Breast epithelium (tissue), 4 donors: ENCODE measurements around the gene OR5A1. TPM values are rescaled to one million over a fixed set of nuclear protein-coding genes. Genes with fewer than 3 reads are reported as not detected.

Source experiments
- DNase-seq, 2 donors: peaks; one replicate each; pipeline ENCODE4 v3.0.0-alpha.2; 2019; ENCODE audit warnings: low spot score in 2 of 2
- H3K27ac ChIP-seq, 2 donors: fragments of 200-600 bp; sonication (generic) in 1 of 2; one replicate each; pipeline ENCODE4 v1.5.1; 2016 to 2019; ENCODE audit warnings: mild to moderate bottlenecking in 1 of 2
- H3K27me3 ChIP-seq, 2 donors: fragments of 200-600 bp; sonication (generic) in 1 of 2; one replicate each; pipeline versions ENCODE4 v1.5.1 to v1.6.0; 2017 to 2019; ENCODE audit warnings: control low read depth in 1 of 2, mild to moderate bottlenecking in 1 of 2
- H3K36me3 ChIP-seq: fragments of 200-600 bp; one replicate; pipeline ENCODE4 v1.5.1; 2019
- H3K4me1 ChIP-seq, 2 donors: fragments of 200-600 bp; sonication (generic); one replicate each; pipeline ENCODE4 v1.5.1; 2016 to 2019; ENCODE audit warnings: control low read depth in 1 of 2
- H3K4me3 ChIP-seq, 3 donors: fragments of 200-600 bp; sonication (generic); 1 replicate in 2 of 3; 2 replicates in 1 of 3; pipeline ENCODE4 v1.5.1; 2016 to 2019; ENCODE audit warnings: mild to moderate bottlenecking in 3 of 3, moderate library complexity in 2 of 3
- H3K9me3 ChIP-seq, 2 donors: fragments of 200-600 bp; sonication (generic) in 1 of 2; one replicate each; pipeline ENCODE4 v1.5.1; 2016 to 2019; ENCODE audit warnings: control low read depth in 1 of 2
- POLR2A ChIP-seq: fragments of 450-650 bp; IDR thresholded peaks from one replicate; pipeline ENCODE4 v1.6.1; 2016; ENCODE audit warnings: antibody characterized with exemption, mild to moderate bottlenecking, moderate library complexity
- POLR2AphosphoS5 ChIP-seq, 3 donors: sonication (generic); formaldehyde crosslinking; IDR thresholded peaks; one replicate each; pipeline ENCODE4 v1.6.1; 2017; ENCODE audit warnings: antibody characterized with exemption in 3 of 3
- intact Hi-C: fragments of 100-400 bp; cut with DNase I; formaldehyde crosslinking; loops from one replicate; pipeline ENCODE4 v1.15.1; 2023; ENCODE audit warnings: low total_unique reads
- total RNA-seq, 3 donors: library from RNA; depleted of rRNA; stranded (reverse); fragments of >200 nt; gene quantifications; one replicate each; pipeline ENCODE4 v1.1.0, GENCODE V29; 2016
- TF ChIP-seq, protein P1 (sequence below), 3 donors: fragments of 450-650 bp; IDR thresholded peaks; one replicate each; pipeline ENCODE4 v1.5.1; 2016 to 2017; ENCODE audit warnings: antibody characterized with exemption in 3 of 3, mild to moderate bottlenecking in 3 of 3, moderate library complexity in 3 of 3

The OR5A1 gene
- total RNA-seq, 3 donors from 2014 or later: not detected

DNA sequence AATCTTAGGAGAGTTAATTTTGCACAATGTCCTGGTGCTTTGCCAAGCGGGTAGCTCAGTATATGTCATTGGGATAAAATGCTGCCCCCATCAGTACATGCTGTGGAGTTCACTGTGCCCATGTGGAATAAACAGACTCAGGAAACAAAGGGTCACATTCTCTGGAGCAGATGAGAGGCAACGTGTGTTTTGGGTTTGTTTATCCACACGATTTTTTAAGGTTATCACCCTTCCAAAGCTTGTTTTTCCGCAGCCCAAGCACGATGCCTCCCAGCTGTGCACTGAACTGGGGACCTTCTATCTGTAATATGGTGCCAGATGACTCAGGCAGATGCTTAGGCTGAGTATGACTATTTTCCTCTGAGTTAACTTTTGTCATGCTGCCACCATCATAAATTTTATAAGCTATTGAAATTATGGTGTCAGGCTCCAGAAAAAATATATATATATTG lies 26.9 kb downstream of the OR5A1 start:
- H3K4me1 ChIP-seq: no peaks in the 10 kb centered on the region
- DNase-seq: no peak
- no peak overlapping the region for H3K27ac ChIP-seq
- H3K9me3 ChIP-seq: no peaks in the 10 kb centered on the region
- H3K4me3 ChIP-seq: no peak overlapping the region
- intact Hi-C loops: no loop called here
- no peaks in the 10 kb centered on the region for H3K27me3 ChIP-seq
- TF ChIP-seq POLR2AphosphoS5 (IDR thresholded peaks at IDR 0.05): no peak
- TF ChIP-seq POLR2A: no peak
- TF ChIP-seq, protein P1, sequence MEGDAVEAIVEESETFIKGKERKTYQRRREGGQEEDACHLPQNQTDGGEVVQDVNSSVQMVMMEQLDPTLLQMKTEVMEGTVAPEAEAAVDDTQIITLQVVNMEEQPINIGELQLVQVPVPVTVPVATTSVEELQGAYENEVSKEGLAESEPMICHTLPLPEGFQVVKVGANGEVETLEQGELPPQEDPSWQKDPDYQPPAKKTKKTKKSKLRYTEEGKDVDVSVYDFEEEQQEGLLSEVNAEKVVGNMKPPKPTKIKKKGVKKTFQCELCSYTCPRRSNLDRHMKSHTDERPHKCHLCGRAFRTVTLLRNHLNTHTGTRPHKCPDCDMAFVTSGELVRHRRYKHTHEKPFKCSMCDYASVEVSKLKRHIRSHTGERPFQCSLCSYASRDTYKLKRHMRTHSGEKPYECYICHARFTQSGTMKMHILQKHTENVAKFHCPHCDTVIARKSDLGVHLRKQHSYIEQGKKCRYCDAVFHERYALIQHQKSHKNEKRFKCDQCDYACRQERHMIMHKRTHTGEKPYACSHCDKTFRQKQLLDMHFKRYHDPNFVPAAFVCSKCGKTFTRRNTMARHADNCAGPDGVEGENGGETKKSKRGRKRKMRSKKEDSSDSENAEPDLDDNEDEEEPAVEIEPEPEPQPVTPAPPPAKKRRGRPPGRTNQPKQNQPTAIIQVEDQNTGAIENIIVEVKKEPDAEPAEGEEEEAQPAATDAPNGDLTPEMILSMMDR (IDR thresholded peaks at IDR 0.05): no peak
- no peaks in the 10 kb centered on the region for H3K36me3 ChIP-seq

DNA sequence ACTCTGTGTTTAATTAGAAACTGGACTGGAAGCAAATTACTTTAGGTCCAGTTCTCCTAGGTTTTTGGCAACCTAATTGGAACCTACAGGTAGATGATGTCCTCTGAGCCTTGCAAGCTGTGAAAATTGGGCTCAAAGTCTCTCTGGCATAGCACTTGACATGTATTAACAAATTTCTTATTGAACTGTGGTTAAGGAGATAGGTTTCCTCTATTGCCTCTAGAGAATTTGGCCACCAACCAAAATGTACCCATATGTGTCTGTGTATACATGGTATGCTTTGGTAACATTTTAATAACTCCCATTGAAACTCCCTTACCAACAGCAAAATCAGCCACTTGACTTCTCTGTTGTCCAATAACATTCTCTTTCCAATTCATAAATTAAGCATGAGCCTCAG lies 36.7 kb downstream of the OR5A1 start, which contains the start of gene OR4D10:
Gene OR4D10 (plus strand): TSS at position 301 of the 400 bp plus-strand sequence. CDS start 4,115 bp downstream, outside the sequence.
- Histone ChIP-seq H3K27ac (no peak within 1 kb of the TSS), H3K4me1 (no peaks in the 10 kb centered on the region), H3K9me3 (no peaks in the 10 kb centered on the region), H3K4me3 (no peak within 1 kb of the TSS), H3K36me3 (no peaks in the 10 kb centered on the region), H3K27me3 (no peaks in the 10 kb centered on the region)
- TF ChIP-seq POLR2A (no peak), POLR2AphosphoS5 (IDR thresholded peaks at IDR 0.05) (no peak)
- TF ChIP-seq, protein P1 (IDR thresholded peaks at IDR 0.05): no peak
- intact Hi-C loops: no loop called here
- no peak for DNase-seq

DNA sequence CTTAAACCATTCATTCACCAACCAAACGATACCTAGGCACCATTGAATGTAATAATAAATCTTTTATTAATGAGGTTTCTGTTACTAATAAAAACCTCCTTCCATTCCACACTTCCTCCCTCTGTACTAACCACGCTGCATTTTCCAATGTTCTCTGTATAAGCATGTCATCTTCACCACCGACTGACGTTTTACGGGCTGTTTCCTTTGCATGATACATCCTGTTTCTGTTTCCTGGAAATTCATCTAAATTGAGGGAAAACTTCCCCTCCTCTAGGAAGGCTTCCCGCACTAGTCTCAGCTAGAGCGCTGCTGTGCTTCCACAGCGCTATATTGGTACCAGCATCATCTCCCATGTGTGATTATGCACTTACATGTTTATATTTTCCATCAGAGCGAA lies 38.9 kb downstream of the OR5A1 start:
- H3K27ac ChIP-seq: peak overlapping the region in 1 of 2 donors; percentile 9
- H3K4me3 ChIP-seq: no peak overlapping the region
- H3K36me3 ChIP-seq: no peaks in the 10 kb centered on the region
- DNase-seq: no peak
- no peaks in the 10 kb centered on the region for H3K4me1 ChIP-seq
- intact Hi-C loops: no loop called here
- H3K27me3 ChIP-seq: no peaks in the 10 kb centered on the region
- no peaks in the 10 kb centered on the region for H3K9me3 ChIP-seq
- TF ChIP-seq, protein P1 (IDR thresholded peaks at IDR 0.05): no peak
- no peak for TF ChIP-seq POLR2A
- no peak for TF ChIP-seq POLR2AphosphoS5 (IDR thresholded peaks at IDR 0.05)

DNA sequence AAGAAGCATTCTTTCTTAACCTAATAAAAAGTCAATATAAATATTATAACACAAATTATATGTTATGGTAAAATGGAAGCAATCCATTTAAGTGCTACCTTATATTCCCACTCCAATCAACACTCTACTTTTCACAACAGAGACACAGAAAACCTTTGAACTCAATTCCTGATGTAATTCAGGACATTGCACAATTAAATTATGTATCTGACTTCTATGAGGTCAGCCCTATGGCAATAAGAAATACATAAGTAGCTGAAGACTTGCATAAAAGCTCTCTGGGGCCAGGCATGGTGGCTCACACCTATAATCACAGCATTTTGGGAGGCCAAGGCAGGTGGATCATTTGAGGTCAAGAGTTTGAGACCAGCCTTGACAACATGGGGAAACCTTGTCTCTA lies 43.6 kb downstream of the OR5A1 start:
- no peaks in the 10 kb centered on the region for H3K4me1 ChIP-seq
- no peak for DNase-seq
- intact Hi-C loops: no loop called here
- no peaks in the 10 kb centered on the region for H3K9me3 ChIP-seq
- H3K4me3 ChIP-seq: no peak overlapping the region
- no peak overlapping the region for H3K27ac ChIP-seq
- TF ChIP-seq, protein P1 (IDR thresholded peaks at IDR 0.05): no peak
- no peaks in the 10 kb centered on the region for H3K27me3 ChIP-seq
- no peaks in the 10 kb centered on the region for H3K36me3 ChIP-seq

DNA sequence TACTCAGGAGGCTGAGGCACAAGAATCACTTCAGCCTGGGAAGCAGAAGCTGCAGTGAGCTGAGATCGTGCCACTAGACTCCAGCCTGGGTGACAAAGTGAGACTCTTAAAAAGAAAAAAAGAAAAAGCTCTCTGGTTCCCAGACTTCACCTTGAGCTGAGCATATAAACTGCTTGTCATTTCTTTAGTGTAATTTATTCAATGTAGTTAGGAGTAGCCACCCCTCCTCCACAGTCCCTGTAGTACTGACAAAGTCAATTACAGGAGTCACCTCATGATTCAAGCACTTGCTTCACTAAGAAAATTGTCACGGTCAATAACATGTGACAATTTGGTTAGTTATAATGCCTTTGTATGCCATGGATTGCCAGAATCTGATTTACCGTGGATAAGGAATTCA lies 44.1 kb downstream of the OR5A1 start:
- no peak overlapping the region for H3K27ac ChIP-seq
- no peaks in the 10 kb centered on the region for H3K36me3 ChIP-seq
- intact Hi-C loops: no loop called here
- H3K4me1 ChIP-seq: no peaks in the 10 kb centered on the region
- H3K9me3 ChIP-seq: no peaks in the 10 kb centered on the region
- no peak overlapping the region for H3K4me3 ChIP-seq
- H3K27me3 ChIP-seq: no peaks in the 10 kb centered on the region
- DNase-seq: no peak
- TF ChIP-seq POLR2AphosphoS5 (IDR thresholded peaks at IDR 0.05) (no peak), POLR2A (no peak)
- TF ChIP-seq, protein P1 (IDR thresholded peaks at IDR 0.05): no peak

Other genes starting within 250 kb of the OR5A1 start
- 10 to 100 TPM in 2 of 3 donors, 1 to 10 TPM in 1; 2.6 to 65.4 (median 13.2) TPM for gene MPEG1, start 223.5 kb upstream of the OR5A1 start, total RNA-seq
- gene OR5AN1, start 77.6 kb upstream of the OR5A1 start, total RNA-seq: under 1 TPM in 1 of 3 donors, not detected in 2; under 0.01 TPM
- not detected for gene OR5A2, start 10.1 kb upstream of the OR5A1 start, total RNA-seq
- not detected for gene OR4D6, start 20.5 kb downstream of the OR5A1 start, total RNA-seq
- not detected for gene OR4D10, start 36.8 kb downstream of the OR5A1 start, total RNA-seq
- gene OR4D11, start 67.1 kb downstream of the OR5A1 start, total RNA-seq: not detected
- gene OR4D9, start 75.1 kb downstream of the OR5A1 start, total RNA-seq: not detected
- gene OSBP, start 179.3 kb downstream of the OR5A1 start, total RNA-seq: 10 to 100 TPM; 42.4 to 48.2 (median 43.9) TPM
- gene PATL1, start 232.6 kb downstream of the OR5A1 start, total RNA-seq: 10 to 100 TPM; 13.4 to 15.8 (median 15.2) TPM